ENCODE data around the gene SPDYE4. TPM values are rescaled to one million over a fixed set of nuclear protein-coding genes. Genes with fewer than 3 reads are reported as not detected.

SPDYE4 gene
- total RNA-seq, 1 experiment from 2014 or later, result not detected

DNA sequence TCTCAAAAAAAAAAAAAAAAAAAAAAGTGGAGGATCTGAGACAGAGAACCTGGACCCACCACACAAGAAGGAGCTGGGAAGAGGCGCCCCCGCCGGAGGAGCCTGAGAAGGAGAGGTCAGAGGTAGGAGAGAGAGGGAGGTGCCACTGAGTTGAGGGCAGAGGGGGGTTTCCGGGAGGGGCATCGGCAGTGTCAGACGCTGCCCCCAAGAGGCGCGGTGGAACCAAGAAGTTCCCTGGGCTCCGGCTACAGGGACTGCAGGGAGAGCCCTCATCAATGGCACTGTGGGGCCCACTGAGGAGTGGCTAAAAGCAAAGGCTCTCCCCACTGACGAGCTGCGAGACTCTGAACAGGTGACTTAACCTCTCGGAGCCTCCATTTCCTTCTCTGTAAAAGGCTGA lies 17.9 kb downstream of the SPDYE4 start:
- no peak overlapping the region for H3K9ac ChIP-seq (ENCODE audit: low read length)
- H3K4me3 ChIP-seq (ENCODE audit: low read length), result no peak overlapping the region
- no peaks in the 10 kb centered on the region for H3K79me2 ChIP-seq (ENCODE audit: low read length)
- H2AFZ ChIP-seq (ENCODE audit: low read length), result no peak overlapping the region
- no peak for DNase-seq
- peaks cover under 1% of the 10 kb centered on the region; the same call in 1 of the 2 replicates for H3K4me1 ChIP-seq (ENCODE audit: low read length)
- H4K20me1 ChIP-seq (ENCODE audit: insufficient read depth, low read depth, low read length), result no peaks in the 10 kb centered on the region
- no peaks in the 10 kb centered on the region for H3K9me2 ChIP-seq (replicated peaks; ENCODE audit: insufficient read depth, low read length)
- no peak overlapping the region for H3K27ac ChIP-seq (ENCODE audit: low read length)
- no peaks in the 10 kb centered on the region for H3K27me3 ChIP-seq (ENCODE audit: low read length)
- no peak overlapping the region for H3K4me2 ChIP-seq (ENCODE audit: low read depth, low read length, poor library complexity, severe bottlenecking)
- no peaks in the 10 kb centered on the region for H3K9me3 ChIP-seq (ENCODE audit: low read length)
- no peaks in the 10 kb centered on the region for H3K36me3 ChIP-seq (ENCODE audit: insufficient read depth, low read length)

DNA sequence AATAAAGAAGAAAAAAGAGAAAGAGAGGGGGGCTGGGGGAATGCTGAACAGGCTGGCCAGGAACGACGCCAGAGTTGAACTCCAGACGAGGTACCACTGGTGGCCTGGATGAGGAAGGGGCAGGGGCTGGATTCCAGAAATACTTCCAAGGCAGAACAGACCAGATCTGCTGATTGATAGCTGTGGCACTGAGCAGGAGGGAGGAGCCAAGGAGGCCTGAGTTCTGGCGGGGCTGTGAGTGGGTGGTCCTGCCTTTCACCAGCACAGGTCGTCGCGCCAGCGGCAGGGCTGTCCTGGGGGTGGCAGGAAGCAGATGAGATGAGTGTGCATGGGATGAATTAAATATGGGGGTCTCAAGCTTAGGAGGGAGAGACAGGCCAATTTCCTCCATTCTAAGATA lies 19.2 kb downstream of the SPDYE4 start:
- Histone ChIP-seq H3K36me3 (ENCODE audit: insufficient read depth, low read length) (no peaks in the 10 kb centered on the region), H3K4me2 (ENCODE audit: low read depth, low read length, poor library complexity, severe bottlenecking) (no peak overlapping the region), H3K9ac (ENCODE audit: low read length) (no peak overlapping the region), H3K27ac (ENCODE audit: low read length) (no peak overlapping the region), H2AFZ (ENCODE audit: low read length) (no peak overlapping the region), H3K4me3 (ENCODE audit: low read length) (no peak overlapping the region), H3K79me2 (ENCODE audit: low read length) (no peaks in the 10 kb centered on the region), H4K20me1 (ENCODE audit: insufficient read depth, low read depth, low read length) (no peaks in the 10 kb centered on the region), H3K27me3 (ENCODE audit: low read length) (no peaks in the 10 kb centered on the region), H3K9me3 (ENCODE audit: low read length) (no peaks in the 10 kb centered on the region), H3K9me2 (replicated peaks; ENCODE audit: insufficient read depth, low read length) (no peaks in the 10 kb centered on the region), H3K4me1 (ENCODE audit: low read length) (no peaks in the 10 kb centered on the region)
- DNase-seq, result no peak

DNA sequence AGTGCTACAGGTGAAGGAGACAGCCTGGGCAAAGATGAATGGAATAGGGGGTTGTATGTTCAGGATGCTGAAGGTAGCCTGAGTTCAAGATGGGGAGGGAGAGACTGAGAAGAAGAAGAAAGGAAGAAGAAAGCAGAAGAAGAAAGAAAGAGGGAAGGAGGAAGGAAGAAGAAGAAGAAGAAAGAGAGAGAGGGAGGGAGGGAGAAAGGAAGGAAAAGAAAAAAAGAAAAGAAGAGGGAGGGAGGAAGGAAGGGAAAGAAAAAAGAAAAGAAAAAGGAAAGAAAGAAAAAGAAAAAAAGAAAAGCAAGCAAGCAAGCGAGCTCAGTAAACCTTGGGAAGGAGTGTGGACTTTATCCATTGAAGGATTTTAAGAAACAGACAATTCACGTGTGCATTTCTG lies 21.6 kb downstream of the SPDYE4 start:
- DNase-seq, result no peak
- Histone ChIP-seq H3K36me3 (ENCODE audit: insufficient read depth, low read length) (no peaks in the 10 kb centered on the region), H3K4me2 (ENCODE audit: low read depth, low read length, poor library complexity, severe bottlenecking) (no peak overlapping the region), H3K4me3 (ENCODE audit: low read length) (no peak overlapping the region), H3K9me2 (replicated peaks; ENCODE audit: insufficient read depth, low read length) (no peaks in the 10 kb centered on the region), H3K9ac (ENCODE audit: low read length) (no peak overlapping the region), H3K27me3 (ENCODE audit: low read length) (no peaks in the 10 kb centered on the region), H3K27ac (ENCODE audit: low read length) (no peak overlapping the region), H2AFZ (ENCODE audit: low read length) (no peak overlapping the region), H3K9me3 (ENCODE audit: low read length) (no peaks in the 10 kb centered on the region), H3K79me2 (ENCODE audit: low read length) (no peaks in the 10 kb centered on the region), H3K4me1 (ENCODE audit: low read length) (no peaks in the 10 kb centered on the region), H4K20me1 (ENCODE audit: insufficient read depth, low read depth, low read length) (no peaks in the 10 kb centered on the region)

DNA sequence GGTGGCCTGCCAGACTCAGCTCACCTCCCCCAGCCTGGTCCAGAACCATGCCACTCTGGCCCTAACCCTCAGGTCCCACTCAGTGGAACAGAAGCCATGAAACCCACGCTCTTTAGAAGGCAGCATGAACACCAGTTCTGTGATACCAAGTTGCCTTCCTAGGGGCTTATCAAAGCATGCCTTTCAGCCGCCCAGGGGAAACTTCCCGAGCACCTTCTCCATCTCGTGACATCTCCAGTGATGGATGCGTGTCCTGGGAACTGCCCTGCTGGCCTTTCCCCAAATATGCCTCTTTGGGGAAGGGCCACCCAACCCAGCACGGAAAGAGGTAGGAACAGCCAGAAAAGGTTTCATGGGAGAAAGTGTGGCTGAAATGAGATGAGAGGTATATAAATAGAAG lies 22.0 kb downstream of the SPDYE4 start:
- H3K4me3 ChIP-seq (ENCODE audit: low read length), result no peak overlapping the region
- H3K9me3 ChIP-seq (ENCODE audit: low read length), result no peaks in the 10 kb centered on the region
- no peak overlapping the region for H3K27ac ChIP-seq (ENCODE audit: low read length)
- H3K4me1 ChIP-seq (ENCODE audit: low read length), result no peaks in the 10 kb centered on the region
- H3K27me3 ChIP-seq (ENCODE audit: low read length), result no peaks in the 10 kb centered on the region
- no peaks in the 10 kb centered on the region for H4K20me1 ChIP-seq (ENCODE audit: insufficient read depth, low read depth, low read length)
- no peak overlapping the region for H3K4me2 ChIP-seq (ENCODE audit: low read depth, low read length, poor library complexity, severe bottlenecking)
- H3K79me2 ChIP-seq (ENCODE audit: low read length), result no peaks in the 10 kb centered on the region
- DNase-seq, result no peak
- H3K9ac ChIP-seq (ENCODE audit: low read length), result no peak overlapping the region
- H3K9me2 ChIP-seq (replicated peaks; ENCODE audit: insufficient read depth, low read length), result no peaks in the 10 kb centered on the region
- no peak overlapping the region for H2AFZ ChIP-seq (ENCODE audit: low read length)
- no peaks in the 10 kb centered on the region for H3K36me3 ChIP-seq (ENCODE audit: insufficient read depth, low read length)

DNA sequence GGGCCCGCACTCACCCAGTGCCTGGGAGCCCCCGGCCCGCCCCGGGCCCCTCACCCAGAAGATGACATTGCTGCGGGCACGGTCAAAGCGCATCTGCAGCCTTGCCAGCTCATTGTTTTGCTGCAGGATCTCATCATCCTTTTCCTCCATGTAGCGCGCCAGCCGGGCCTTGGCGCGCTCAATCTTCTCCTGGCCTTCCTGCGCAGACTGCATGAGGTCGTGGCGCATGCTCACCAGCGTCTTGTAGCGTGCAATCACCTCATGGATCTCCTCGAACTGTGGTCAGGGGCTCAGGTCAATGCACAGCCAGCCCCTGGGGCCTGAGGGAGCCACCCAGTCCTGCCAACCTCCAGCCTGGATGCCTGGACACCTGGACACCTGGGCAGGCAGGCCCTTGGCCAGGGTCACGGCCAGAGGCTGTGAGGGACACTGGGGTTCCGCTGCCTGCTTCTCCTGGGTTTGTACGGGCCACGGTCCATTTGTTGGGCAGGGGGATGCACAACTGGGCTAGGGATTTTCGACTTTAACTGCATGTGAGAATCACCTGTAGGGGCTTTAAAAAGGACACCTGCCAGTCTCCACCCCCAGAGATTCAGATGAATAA lies 22.9 kb downstream of the SPDYE4 start:
- no peaks in the 10 kb centered on the region for H3K4me1 ChIP-seq (ENCODE audit: low read length)
- no peak overlapping the region for H3K9ac ChIP-seq (ENCODE audit: low read length)
- no peak overlapping the region for H3K27ac ChIP-seq (ENCODE audit: low read length)
- H4K20me1 ChIP-seq (ENCODE audit: insufficient read depth, low read depth, low read length), result no peaks in the 10 kb centered on the region
- no peaks in the 10 kb centered on the region for H3K79me2 ChIP-seq (ENCODE audit: low read length)
- H3K27me3 ChIP-seq (ENCODE audit: low read length), result no peaks in the 10 kb centered on the region
- no peak overlapping the region for H2AFZ ChIP-seq (ENCODE audit: low read length)
- H3K4me2 ChIP-seq (ENCODE audit: low read depth, low read length, poor library complexity, severe bottlenecking), result no peak overlapping the region
- no peaks in the 10 kb centered on the region for H3K9me2 ChIP-seq (replicated peaks; ENCODE audit: insufficient read depth, low read length)
- no peak for DNase-seq
- no peaks in the 10 kb centered on the region for H3K9me3 ChIP-seq (ENCODE audit: low read length)
- H3K4me3 ChIP-seq (ENCODE audit: low read length), result no peak overlapping the region
- H3K36me3 ChIP-seq (ENCODE audit: insufficient read depth, low read length), result no peaks in the 10 kb centered on the region

DNA sequence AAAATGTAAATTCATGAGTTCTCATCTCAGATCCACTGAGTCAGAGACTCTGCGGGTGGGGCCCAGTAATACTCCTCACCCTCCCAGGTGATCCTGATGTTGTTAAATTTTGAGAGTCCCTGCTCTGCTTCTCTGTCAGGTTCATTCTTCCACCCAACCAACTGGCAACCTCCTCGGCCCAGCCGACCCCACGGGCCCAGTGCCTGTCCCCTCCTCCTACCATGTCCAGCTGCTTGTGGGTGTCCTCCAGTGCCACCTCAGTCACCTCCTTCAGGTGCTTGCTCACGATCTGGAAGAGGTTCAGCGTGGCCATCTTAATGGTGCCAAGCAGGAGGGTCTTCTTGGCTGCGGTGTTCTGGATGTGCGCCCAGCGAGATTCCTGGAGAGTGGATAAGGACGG lies 23.5 kb downstream of the SPDYE4 start:
- no peaks in the 10 kb centered on the region for H3K79me2 ChIP-seq (ENCODE audit: low read length)
- no peak overlapping the region for H3K9ac ChIP-seq (ENCODE audit: low read length)
- no peak overlapping the region for H3K27ac ChIP-seq (ENCODE audit: low read length)
- H3K4me2 ChIP-seq (ENCODE audit: low read depth, low read length, poor library complexity, severe bottlenecking), result no peak overlapping the region
- no peaks in the 10 kb centered on the region for H3K9me3 ChIP-seq (ENCODE audit: low read length)
- no peak overlapping the region for H2AFZ ChIP-seq (ENCODE audit: low read length)
- no peaks in the 10 kb centered on the region for H3K9me2 ChIP-seq (replicated peaks; ENCODE audit: insufficient read depth, low read length)
- H3K27me3 ChIP-seq (ENCODE audit: low read length), result no peaks in the 10 kb centered on the region
- no peak overlapping the region for H3K4me3 ChIP-seq (ENCODE audit: low read length)
- no peaks in the 10 kb centered on the region for H4K20me1 ChIP-seq (ENCODE audit: insufficient read depth, low read depth, low read length)
- no peaks in the 10 kb centered on the region for H3K36me3 ChIP-seq (ENCODE audit: insufficient read depth, low read length)
- no peak for DNase-seq
- H3K4me1 ChIP-seq (ENCODE audit: low read length), result no peaks in the 10 kb centered on the region

DNA sequence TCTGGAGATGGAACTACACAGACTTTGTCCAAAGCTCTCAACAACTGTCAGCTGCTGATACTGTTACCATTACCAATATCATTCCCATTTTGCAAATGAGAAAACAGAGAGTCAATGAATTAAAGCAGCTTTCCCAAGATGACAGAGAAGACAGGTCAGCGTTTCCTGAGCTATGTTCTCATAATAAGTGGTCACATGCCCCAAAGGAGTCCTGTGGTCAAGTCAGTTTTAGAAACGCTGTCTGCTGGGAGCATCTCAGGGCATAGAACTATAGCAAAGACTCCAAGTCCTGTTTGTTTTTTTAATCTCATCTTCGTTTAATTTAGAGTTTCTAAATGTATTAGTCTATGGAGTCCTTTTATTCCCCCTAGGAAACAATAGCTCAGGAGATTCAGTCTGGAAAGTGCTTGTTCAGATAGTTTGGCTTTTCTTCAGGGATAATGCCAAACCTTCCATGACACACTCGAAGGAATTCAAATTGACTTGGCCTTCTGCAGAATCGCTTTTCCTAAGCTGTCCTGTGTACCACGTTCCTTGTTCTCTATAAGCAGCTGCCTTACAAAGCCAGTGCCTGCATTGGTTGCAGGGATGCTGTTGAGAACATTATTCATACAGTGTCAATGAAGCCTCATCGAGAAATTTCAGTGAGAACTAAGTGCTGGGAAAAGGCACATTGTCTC lies 25.8 kb downstream of the SPDYE4 start:
- Histone ChIP-seq H3K36me3 (ENCODE audit: insufficient read depth, low read length) (no peaks in the 10 kb centered on the region), H3K79me2 (ENCODE audit: low read length) (no peaks in the 10 kb centered on the region), H3K27me3 (ENCODE audit: low read length) (no peaks in the 10 kb centered on the region), H3K9me2 (replicated peaks; ENCODE audit: insufficient read depth, low read length) (no peaks in the 10 kb centered on the region), H3K9ac (ENCODE audit: low read length) (no peak overlapping the region), H2AFZ (ENCODE audit: low read length) (no peak overlapping the region), H3K27ac (ENCODE audit: low read length) (no peak overlapping the region), H3K4me1 (ENCODE audit: low read length) (no peaks in the 10 kb centered on the region), H4K20me1 (ENCODE audit: insufficient read depth, low read depth, low read length) (no peaks in the 10 kb centered on the region), H3K4me2 (ENCODE audit: low read depth, low read length, poor library complexity, severe bottlenecking) (no peak overlapping the region), H3K4me3 (ENCODE audit: low read length) (no peak overlapping the region), H3K9me3 (ENCODE audit: low read length) (no peaks in the 10 kb centered on the region)
- no peak for DNase-seq

DNA sequence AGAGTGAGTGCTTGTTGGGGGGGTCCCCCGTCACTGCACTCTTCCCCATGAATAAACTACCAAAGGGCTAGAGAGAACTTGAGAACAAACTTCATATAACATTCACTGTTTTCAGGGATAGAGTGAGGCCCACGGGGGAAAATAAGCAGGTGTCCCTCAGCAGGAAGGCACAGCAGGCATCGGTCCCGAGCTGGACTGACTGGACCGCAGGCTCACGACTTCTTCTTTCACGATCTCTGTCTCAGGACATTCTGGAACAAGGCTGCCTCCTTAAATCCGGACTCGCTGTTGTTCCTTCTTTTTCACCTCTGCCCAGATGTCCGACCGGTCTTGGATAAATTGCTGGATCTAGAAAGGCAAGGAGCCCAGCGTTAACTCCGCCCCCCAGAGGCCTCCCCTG lies 28.5 kb downstream of the SPDYE4 start:
- Histone ChIP-seq H3K4me1 (ENCODE audit: low read length) (no peaks in the 10 kb centered on the region), H3K4me3 (ENCODE audit: low read length) (no peak overlapping the region), H3K36me3 (ENCODE audit: insufficient read depth, low read length) (no peaks in the 10 kb centered on the region), H3K9me2 (replicated peaks; ENCODE audit: insufficient read depth, low read length) (no peaks in the 10 kb centered on the region), H3K27ac (ENCODE audit: low read length) (no peak overlapping the region), H3K27me3 (ENCODE audit: low read length) (no peaks in the 10 kb centered on the region), H2AFZ (ENCODE audit: low read length) (no peak overlapping the region), H3K4me2 (ENCODE audit: low read depth, low read length, poor library complexity, severe bottlenecking) (no peak overlapping the region), H3K9ac (ENCODE audit: low read length) (no peak overlapping the region), H3K79me2 (ENCODE audit: low read length) (no peaks in the 10 kb centered on the region), H4K20me1 (ENCODE audit: insufficient read depth, low read depth, low read length) (no peaks in the 10 kb centered on the region), H3K9me3 (ENCODE audit: low read length) (no peaks in the 10 kb centered on the region)
- DNase-seq, result no peak

Measured in Karpas-422 (cell line).